ENCODE data around the gene NEUROG1. TPM values are rescaled to one million over a fixed set of nuclear protein-coding genes. Genes with fewer than 3 reads are reported as not detected.

Gene NEUROG1
- polyA plus RNA-seq (ENCODE audit: insufficient read length in 4 of 4), result not detected

GRCh38 chr5:135535820-135536801 lies at the start of gene NEUROG1:
NEUROG1 (minus strand) TSS chr5:135535964; CDS start chr5:135535690, 274 bp downstream.
- DNase-seq (ENCODE audit: low read depth in 4 of 4, low spot score in 3 of 4), result no peak

- DNase-seq (ENCODE audit: low read depth in 4 of 4, low spot score in 3 of 4), result no peak
Observed at GRCh38 chr5:135584918-135585317, 49.2 kb upstream of the NEUROG1 start.

- DNase-seq (ENCODE audit: low read depth in 4 of 4, low spot score in 3 of 4), result no peak
Observed at GRCh38 chr5:135584276-135584675, 48.5 kb upstream of the NEUROG1 start.

GRCh38 chr5:135582099-135582781 lies 46.5 kb upstream of the NEUROG1 start:
- no peak for DNase-seq (ENCODE audit: low read depth in 4 of 4, low spot score in 3 of 4)

GRCh38 chr5:135578685-135579341 lies 43.0 kb upstream of the NEUROG1 start, which contains the start of gene CXCL14:
CXCL14 (minus strand) TSS chr5:135578991; CDS start chr5:135578778, 213 bp downstream.
- DNase-seq (ENCODE audit: low read depth in 4 of 4, low spot score in 3 of 4), result no peak

- no peak for DNase-seq (ENCODE audit: low read depth in 4 of 4, low spot score in 3 of 4)
Observed at GRCh38 chr5:135578305-135578684, 42.5 kb upstream of the NEUROG1 start.

GRCh38 chr5:135577421-135577820 lies 41.7 kb upstream of the NEUROG1 start:
- no peak for DNase-seq (ENCODE audit: low read depth in 4 of 4, low spot score in 3 of 4)

GRCh38 chr5:135576075-135576599 lies 40.4 kb upstream of the NEUROG1 start:
- no peak for DNase-seq (ENCODE audit: low read depth in 4 of 4, low spot score in 3 of 4)

- DNase-seq (ENCODE audit: low read depth in 4 of 4, low spot score in 3 of 4), result no peak
Observed at GRCh38 chr5:135574493-135574892, 38.7 kb upstream of the NEUROG1 start.

GRCh38 chr5:135571902-135572301 lies 36.1 kb upstream of the NEUROG1 start:
- no peak for DNase-seq (ENCODE audit: low read depth in 4 of 4, low spot score in 3 of 4)

GRCh38 chr5:135571066-135571609 lies 35.4 kb upstream of the NEUROG1 start:
- no peak for DNase-seq (ENCODE audit: low read depth in 4 of 4, low spot score in 3 of 4)

- no peak for DNase-seq (ENCODE audit: low read depth in 4 of 4, low spot score in 3 of 4)
Observed at GRCh38 chr5:135570453-135570764, 34.6 kb upstream of the NEUROG1 start.

GRCh38 chr5:135569755-135570452 lies 34.1 kb upstream of the NEUROG1 start:
- DNase-seq (ENCODE audit: low read depth in 4 of 4, low spot score in 3 of 4), result no peak

GRCh38 chr5:135568923-135569360 lies 33.2 kb upstream of the NEUROG1 start:
- no peak for DNase-seq (ENCODE audit: low read depth in 4 of 4, low spot score in 3 of 4)

GRCh38 chr5:135568246-135568645 lies 32.5 kb upstream of the NEUROG1 start:
- DNase-seq (ENCODE audit: low read depth in 4 of 4, low spot score in 3 of 4), result no peak

GRCh38 chr5:135567661-135568060 lies 31.9 kb upstream of the NEUROG1 start:
- no peak for DNase-seq (ENCODE audit: low read depth in 4 of 4, low spot score in 3 of 4)

GRCh38 chr5:135566422-135567400 lies 30.9 kb upstream of the NEUROG1 start:
- DNase-seq (ENCODE audit: low read depth in 4 of 4, low spot score in 3 of 4), result no peak

GRCh38 chr5:135565725-135566421 lies 30.1 kb upstream of the NEUROG1 start:
- no peak for DNase-seq (ENCODE audit: low read depth in 4 of 4, low spot score in 3 of 4)
